ENCODE measurements around the gene GRID2. TPM values are rescaled to one million over a fixed set of nuclear protein-coding genes. Genes with fewer than 3 reads are reported as not detected.

GRID2 gene
- total RNA-seq, 6 donors from 2014 or later: 0.76 TPM; not detected in 5

DNA sequence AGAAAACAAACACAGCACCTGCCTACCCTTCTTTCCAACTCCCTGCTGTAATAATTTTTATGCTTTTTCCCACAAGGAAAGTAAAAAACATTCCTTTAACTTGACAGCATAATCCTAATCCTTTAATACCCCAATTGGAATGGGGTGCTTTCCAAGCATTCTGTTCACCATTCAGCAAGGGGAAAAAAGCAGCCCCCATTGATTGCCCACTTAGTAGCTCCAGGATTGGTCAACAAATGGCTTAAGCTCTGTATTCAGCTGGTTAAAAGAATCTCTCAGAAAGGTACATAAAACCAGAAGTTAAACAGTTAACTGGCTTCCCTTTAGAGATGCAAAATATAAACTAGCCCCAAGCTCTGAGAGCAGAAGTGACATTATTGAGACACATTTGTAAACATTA is 1330.0 kb downstream of the GRID2 start:
- H3K4me1 ChIP-seq: no peaks in the 10 kb centered on the region
- H3K36me3 ChIP-seq: no peaks in the 10 kb centered on the region
- no peak overlapping the region for H3K27ac ChIP-seq
- no peak overlapping the region for H3K4me3 ChIP-seq
- ATAC-seq (ENCODE audit: low FRiP score in 2 of 2) (no peak), DNase-seq (no peak)
- H3K27me3 ChIP-seq: no peaks in the 10 kb centered on the region
- no peaks in the 10 kb centered on the region for H3K9me3 ChIP-seq
- TF ChIP-seq, protein P1, sequence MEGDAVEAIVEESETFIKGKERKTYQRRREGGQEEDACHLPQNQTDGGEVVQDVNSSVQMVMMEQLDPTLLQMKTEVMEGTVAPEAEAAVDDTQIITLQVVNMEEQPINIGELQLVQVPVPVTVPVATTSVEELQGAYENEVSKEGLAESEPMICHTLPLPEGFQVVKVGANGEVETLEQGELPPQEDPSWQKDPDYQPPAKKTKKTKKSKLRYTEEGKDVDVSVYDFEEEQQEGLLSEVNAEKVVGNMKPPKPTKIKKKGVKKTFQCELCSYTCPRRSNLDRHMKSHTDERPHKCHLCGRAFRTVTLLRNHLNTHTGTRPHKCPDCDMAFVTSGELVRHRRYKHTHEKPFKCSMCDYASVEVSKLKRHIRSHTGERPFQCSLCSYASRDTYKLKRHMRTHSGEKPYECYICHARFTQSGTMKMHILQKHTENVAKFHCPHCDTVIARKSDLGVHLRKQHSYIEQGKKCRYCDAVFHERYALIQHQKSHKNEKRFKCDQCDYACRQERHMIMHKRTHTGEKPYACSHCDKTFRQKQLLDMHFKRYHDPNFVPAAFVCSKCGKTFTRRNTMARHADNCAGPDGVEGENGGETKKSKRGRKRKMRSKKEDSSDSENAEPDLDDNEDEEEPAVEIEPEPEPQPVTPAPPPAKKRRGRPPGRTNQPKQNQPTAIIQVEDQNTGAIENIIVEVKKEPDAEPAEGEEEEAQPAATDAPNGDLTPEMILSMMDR (IDR thresholded peaks at IDR 0.05): no peak
- TF ChIP-seq POLR2A (IDR thresholded peaks at IDR 0.05): no peak
- no peak for TF ChIP-seq POLR2AphosphoS5 (IDR thresholded peaks at IDR 0.05)
- TF ChIP-seq EP300 (IDR thresholded peaks at IDR 0.05): no peak

DNA sequence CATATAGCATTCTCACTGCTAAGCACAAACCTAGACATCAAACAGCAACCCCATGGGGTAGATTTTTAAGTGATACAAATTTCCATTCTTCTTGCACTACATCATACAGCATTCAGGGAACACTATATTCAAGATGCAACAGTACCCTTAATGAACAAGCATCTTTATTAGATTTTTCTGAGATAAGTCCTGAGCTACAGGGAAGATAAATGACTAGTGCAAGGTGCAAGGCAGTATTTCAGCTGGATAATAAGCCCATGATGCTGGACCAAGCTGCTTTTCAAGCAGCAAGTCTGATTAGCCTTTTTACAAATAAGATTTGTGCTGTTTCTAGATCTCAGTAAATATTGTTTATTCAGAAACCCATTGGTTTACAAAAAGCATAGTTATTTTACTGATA is 1332.2 kb downstream of the GRID2 start:
- TF ChIP-seq, protein P1 (IDR thresholded peaks at IDR 0.05): no peak
- TF ChIP-seq EP300 (IDR thresholded peaks at IDR 0.05) (no peak), POLR2A (IDR thresholded peaks at IDR 0.05) (no peak), POLR2AphosphoS5 (IDR thresholded peaks at IDR 0.05) (no peak)
- H3K4me1 ChIP-seq: no peaks in the 10 kb centered on the region
- H3K9me3 ChIP-seq: no peaks in the 10 kb centered on the region
- no peak overlapping the region for H3K27ac ChIP-seq
- no peak for DNase-seq
- ATAC-seq (ENCODE audit: low FRiP score in 2 of 2): no peak
- no peaks in the 10 kb centered on the region for H3K36me3 ChIP-seq
- no peak overlapping the region for H3K4me3 ChIP-seq
- H3K27me3 ChIP-seq: no peaks in the 10 kb centered on the region

DNA sequence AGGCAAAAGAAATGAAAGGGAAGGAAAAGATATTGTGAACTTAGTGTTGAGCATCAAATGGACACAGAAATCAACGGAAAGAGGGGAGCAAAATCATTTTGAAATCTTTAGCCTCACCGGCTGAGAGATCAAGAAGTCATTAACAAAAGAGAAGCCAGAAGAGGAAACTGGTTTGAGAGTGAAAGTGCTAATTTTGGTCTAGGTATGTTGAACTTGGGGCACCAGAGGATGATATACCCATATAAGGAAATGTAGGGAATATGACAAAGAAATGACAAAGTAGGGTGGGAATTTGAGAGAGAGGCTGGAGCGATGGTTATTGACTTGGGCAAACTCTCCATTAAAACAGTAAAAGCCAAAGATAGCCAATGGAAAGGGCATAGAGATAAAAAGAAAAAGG is 1341.4 kb downstream of the GRID2 start:
- WGBS, 2 donors: 81 to 86% methylated on average over 3 of the region's 3 CpGs
- H3K4me3 ChIP-seq: no peak overlapping the region
- no peak overlapping the region for H3K27ac ChIP-seq
- H3K9me3 ChIP-seq: no peaks in the 10 kb centered on the region
- no peak for TF ChIP-seq POLR2AphosphoS5 (IDR thresholded peaks at IDR 0.05)
- TF ChIP-seq, protein P1 (IDR thresholded peaks at IDR 0.05): no peak
- TF ChIP-seq POLR2A (IDR thresholded peaks at IDR 0.05): no peak
- no peak for TF ChIP-seq EP300 (IDR thresholded peaks at IDR 0.05)
- no peak for ATAC-seq (ENCODE audit: low FRiP score in 2 of 2)
- H3K4me1 ChIP-seq: no peaks in the 10 kb centered on the region
- DNase-seq: no peak
- H3K36me3 ChIP-seq: no peaks in the 10 kb centered on the region
- no peaks in the 10 kb centered on the region for H3K27me3 ChIP-seq

DNA sequence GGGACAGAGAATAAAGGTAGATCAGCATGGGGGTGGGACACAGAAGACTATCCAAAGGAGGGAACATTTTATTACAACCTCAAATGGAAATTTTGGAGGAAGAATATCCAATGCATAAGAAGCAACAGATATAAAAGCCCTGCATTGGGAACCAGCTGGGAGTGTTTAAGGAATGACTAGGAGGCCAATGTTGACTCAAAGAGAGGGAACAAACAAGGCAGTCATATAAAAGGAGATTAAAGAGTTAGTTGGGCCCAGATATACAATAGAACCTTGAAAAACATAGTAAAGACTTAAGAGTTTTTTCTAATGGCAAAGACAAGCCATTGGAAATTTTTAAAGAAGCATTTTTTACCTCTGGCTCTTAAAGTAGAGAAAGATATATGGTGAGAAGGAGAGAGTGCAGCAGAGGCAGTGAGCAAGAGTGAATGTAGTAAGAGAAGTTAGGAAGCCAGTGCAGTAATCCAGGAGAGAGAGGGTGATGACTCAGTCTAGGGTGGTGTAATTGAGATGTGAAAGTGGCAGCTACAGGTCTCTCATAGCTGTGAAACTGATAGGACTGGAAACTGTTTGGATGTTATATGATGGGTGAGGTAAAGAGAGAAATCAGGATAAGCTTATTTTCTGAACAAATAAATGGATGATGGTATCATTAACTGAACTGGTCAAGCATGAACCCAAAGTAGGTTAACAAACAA is 1342.6 kb downstream of the GRID2 start:
- Histone ChIP-seq H3K4me1 (no peaks in the 10 kb centered on the region), H3K9me3 (no peaks in the 10 kb centered on the region), H3K27ac (no peak overlapping the region), H3K36me3 (no peaks in the 10 kb centered on the region), H3K4me3 (no peak overlapping the region), H3K27me3 (no peaks in the 10 kb centered on the region)
- TF ChIP-seq EP300 (IDR thresholded peaks at IDR 0.05) (no peak), POLR2A (IDR thresholded peaks at IDR 0.05) (no peak), POLR2AphosphoS5 (IDR thresholded peaks at IDR 0.05) (no peak)
- TF ChIP-seq, protein P1 (IDR thresholded peaks at IDR 0.05): no peak
- ATAC-seq (ENCODE audit: low FRiP score in 2 of 2) (no peak), DNase-seq (no peak)

DNA sequence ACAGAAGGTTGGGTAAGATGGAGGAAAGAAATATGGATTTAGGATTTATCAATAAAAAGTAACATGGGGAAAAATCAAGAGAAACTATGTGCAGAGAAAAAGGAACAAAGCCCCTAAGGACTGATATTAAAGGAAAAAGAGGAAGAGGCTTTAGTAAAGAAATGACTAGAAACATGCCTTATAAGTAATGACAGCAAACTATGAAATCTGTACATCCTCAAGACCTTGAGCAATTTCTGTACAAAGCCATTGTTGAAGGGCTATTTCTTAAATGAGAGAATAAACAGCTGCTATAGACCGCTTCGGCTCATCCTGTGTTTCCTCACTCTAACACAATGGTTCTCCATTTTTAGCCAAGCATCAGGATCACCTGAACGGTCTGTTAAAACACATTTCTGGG is 1344.5 kb downstream of the GRID2 start:
- Histone ChIP-seq H3K9me3 (no peaks in the 10 kb centered on the region), H3K4me3 (no peak overlapping the region), H3K36me3 (no peaks in the 10 kb centered on the region), H3K27ac (no peak overlapping the region), H3K4me1 (no peaks in the 10 kb centered on the region), H3K27me3 (no peaks in the 10 kb centered on the region)
- TF ChIP-seq POLR2AphosphoS5 (IDR thresholded peaks at IDR 0.05): no peak
- TF ChIP-seq EP300 (IDR thresholded peaks at IDR 0.05): no peak
- ATAC-seq (ENCODE audit: low FRiP score in 2 of 2): no peak
- DNase-seq: no peak
- 71 to 81% methylated on average over 3 of the region's 3 CpGs for WGBS, 2 donors

Data from upper lobe of left lung (tissue), 6 donors.